AG04450 (cell line): Measurements from ENCODE around the gene RNF152. TPM values are rescaled to one million over a fixed set of nuclear protein-coding genes. Genes with fewer than 3 reads are reported as not detected.

ENCODE experiments used
- CTCF ChIA-PET: fragments of 300-600, 350-600 bp; formaldehyde crosslinking; extraction: SDS; loops from one replicate; lab custom pipeline; 2022; ENCODE audit warnings: antibody characterized with exemption, inconsistent platforms; lab: Charles Lee
- POLR2A ChIA-PET: fragments of 350-600 bp; formaldehyde crosslinking; extraction: SDS; loops from one replicate; lab custom pipeline; 2021; ENCODE audit warnings: antibody characterized with exemption, inconsistent platforms; lab: Yijun Ruan, JAX
- DNase-seq: peaks from one replicate; pipeline ENCODE4 v3.0.0-alpha.2; 2011; ENCODE audit warnings: low read depth, low spot score
- H3K27ac ChIP-seq: one replicate; pipeline ENCODE4 v1.5.1; 2012; ENCODE audit warnings: low read depth, low read length, control low read depth
- H3K27me3 ChIP-seq: one replicate; pipeline ENCODE4 v1.6.0; 2012; ENCODE audit warnings: low read length; ENCODE audit not compliant: control insufficient read depth, insufficient read depth
- H3K4me3 ChIP-seq: 2 replicates; pipeline ENCODE4 v1.5.1; 2011; ENCODE audit warnings: mild to moderate bottlenecking, low read depth, low read length, control low read depth
- H3K9me3 ChIP-seq: 2 replicates; pipeline ENCODE4 v1.5.1; 2012; ENCODE audit warnings: low read length; ENCODE audit not compliant: control insufficient read depth, insufficient read depth
- CTCF ChIP-seq: IDR thresholded peaks from 2 replicates; pipeline ENCODE4 v1.5.1; 2011; ENCODE audit warnings: low read depth, low read length, control low read depth, inconsistent platforms
- polyA plus RNA-seq: library from polyadenylated mRNA; depleted of rRNA; stranded (reverse); fragments of >200 nt; gene quantifications from 2 replicates; pipeline ENCODE4 v1.2.3, GENCODE V29; 2011

The RNF152 gene
- polyA plus RNA-seq, 1 experiment, result 5.0 TPM

GRCh38 chr18:61772293-61772848 is 120.4 kb downstream of the RNF152 start:
- no peak overlapping the region for H3K27ac ChIP-seq
- no peak for DNase-seq
- H3K9me3 ChIP-seq, result peaks cover 5% of the 10 kb centered on the region; the same call in 1 of the 2 replicates
- no peaks in the 10 kb centered on the region for H3K27me3 ChIP-seq
- ChIA-PET CTCF (no interaction called here), POLR2A (no interaction called here)
- H3K4me3 ChIP-seq, result no peak overlapping the region
- no peak for TF ChIP-seq CTCF

- no peak overlapping the region for H3K4me3 ChIP-seq
- no peak overlapping the region for H3K27ac ChIP-seq
- POLR2A ChIA-PET, result no interaction called here
- no peak for DNase-seq
- CTCF ChIA-PET, result no interaction called here
- no peak for TF ChIP-seq CTCF
- H3K27me3 ChIP-seq, result no peaks in the 10 kb centered on the region
- peaks cover 5% of the 10 kb centered on the region; the same call in 1 of the 2 replicates for H3K9me3 ChIP-seq
These were observed 120.9 kb downstream of the RNF152 start for GRCh38 chr18:61771861-61772260.

GRCh38 chr18:61770279-61770678 is 122.5 kb downstream of the RNF152 start:
- no peak for TF ChIP-seq CTCF
- no peaks in the 10 kb centered on the region for H3K27me3 ChIP-seq
- H3K4me3 ChIP-seq, result no peak overlapping the region
- no peak for DNase-seq
- no peak overlapping the region for H3K27ac ChIP-seq
- no peaks in the 10 kb centered on the region for H3K9me3 ChIP-seq
- ChIA-PET POLR2A (no interaction called here), CTCF (no interaction called here)

- Histone ChIP-seq H3K27me3 (no peaks in the 10 kb centered on the region), H3K9me3 (no peaks in the 10 kb centered on the region), H3K27ac (no peak overlapping the region), H3K4me3 (no peak overlapping the region)
- TF ChIP-seq CTCF, result no peak
- ChIA-PET CTCF (no interaction called here), POLR2A (no interaction called here)
- no peak for DNase-seq
These were observed 126.4 kb downstream of the RNF152 start for GRCh38 chr18:61766266-61766884.

GRCh38 chr18:61765097-61765496 is 127.7 kb downstream of the RNF152 start:
- ChIA-PET CTCF (no interaction called here), POLR2A (no interaction called here)
- H3K27ac ChIP-seq, result no peak overlapping the region
- no peak for TF ChIP-seq CTCF
- H3K9me3 ChIP-seq, result no peaks in the 10 kb centered on the region
- H3K27me3 ChIP-seq, result no peaks in the 10 kb centered on the region
- H3K4me3 ChIP-seq, result no peak overlapping the region
- DNase-seq, result peak; percentile 29
